ENCODE measurements around the gene R3HDM4. TPM values are rescaled to one million over a fixed set of nuclear protein-coding genes. Genes with fewer than 3 reads are reported as not detected.
A peak's percentile ranks its signal among the peaks of the same experiment; 100 is the strongest.

Gene R3HDM4
- total and polyA plus RNA-seq, 9 of the 15 experiments (the other 6 are each of a cell fraction or from before 2014, with no cell fraction given) = 3.2 to 154 (median 59.0) TPM

- TF ChIP-seq BRF1 (IDR thresholded peaks at IDR 0.05; ENCODE audit: borderline replicate concordance, extremely low read depth, insufficient read length) (no peak), MTF1 (CRISPR knock-in tag; IDR thresholded peaks at IDR 0.05; ENCODE audit: borderline replicate concordance) (no peak), GMEB1 (CRISPR knock-in tag; IDR thresholded peaks at IDR 0.05) (no peak), CBFA2T2 (conservative IDR thresholded peaks at IDR 0.05) (0 out of 2 replicates have a peak, but pooled peaks have one; percentile 6), PHTF2 (CRISPR knock-in tag; IDR thresholded peaks at IDR 0.05) (no peak), STAT5A (IDR thresholded peaks at IDR 0.05; ENCODE audit: borderline replicate concordance, low read length) (no peak), RBFOX2 (IDR thresholded peaks at IDR 0.05; ENCODE audit: low read depth, low read length) (peak; percentile 82), ZNF347 (CRISPR knock-in tag; IDR thresholded peaks at IDR 0.05; ENCODE audit: low read depth) (no peak), ZNF780A (CRISPR knock-in tag; IDR thresholded peaks at IDR 0.05) (no peak), MAFG (tag; conservative IDR thresholded peaks at IDR 0.05) (no peak), ZNF644 (tag; IDR thresholded peaks at IDR 0.05; ENCODE audit: low read depth) (no peak), PCBP1 (IDR thresholded peaks at IDR 0.05; ENCODE audit: low read depth, low read length, poor library complexity, severe bottlenecking) (peak; percentile 96), RFX1 (IDR thresholded peaks at IDR 0.05) (no peak), TBP (optimal IDR thresholded peaks at IDR 0.05; ENCODE audit: low read depth, low read length) (no peak), STAT5B (CRISPR knock-in tag; IDR thresholded peaks at IDR 0.05) (no peak), CHD4 (IDR thresholded peaks at IDR 0.05; ENCODE audit: insufficient read depth, insufficient replicate concordance, low read depth, low read length, poor library complexity, severe bottlenecking) (peak; percentile 94), TAF7 (tag; IDR thresholded peaks at IDR 0.05) (no peak), PTBP1 (IDR thresholded peaks at IDR 0.05; ENCODE audit: low read depth, low read length) (peak; percentile 89; the same call in 1 of the 2 replicates), ZNF184 (CRISPR knock-in tag; IDR thresholded peaks at IDR 0.05) (no peak), TEAD4 (IDR thresholded peaks at IDR 0.05; ENCODE audit: low read length) (no peak), TEAD4 (CRISPR knock-in tag; IDR thresholded peaks at IDR 0.05; ENCODE audit: borderline replicate concordance) (no peak), RHOXF2B (CRISPR knock-in tag; conservative IDR thresholded peaks at IDR 0.05) (0 out of 2 replicates have a peak, but pooled peaks have one; percentile 37), NFRKB (IDR thresholded peaks at IDR 0.05; ENCODE audit: low read depth) (no peak), ZNF507 (tag; conservative IDR thresholded peaks at IDR 0.05) (no peak), JUN (IDR thresholded peaks at IDR 0.05; ENCODE audit: borderline replicate concordance, low read depth, low read length) (no peak), JUN (CRISPR knock-in tag; IDR thresholded peaks at IDR 0.05; ENCODE audit: borderline replicate concordance) (no peak), MXI1 (IDR thresholded peaks at IDR 0.05; ENCODE audit: low read depth, low read length) (peak; percentile 4; the same call in 1 of the 2 replicates)
- TF ChIP-seq, protein P1, sequence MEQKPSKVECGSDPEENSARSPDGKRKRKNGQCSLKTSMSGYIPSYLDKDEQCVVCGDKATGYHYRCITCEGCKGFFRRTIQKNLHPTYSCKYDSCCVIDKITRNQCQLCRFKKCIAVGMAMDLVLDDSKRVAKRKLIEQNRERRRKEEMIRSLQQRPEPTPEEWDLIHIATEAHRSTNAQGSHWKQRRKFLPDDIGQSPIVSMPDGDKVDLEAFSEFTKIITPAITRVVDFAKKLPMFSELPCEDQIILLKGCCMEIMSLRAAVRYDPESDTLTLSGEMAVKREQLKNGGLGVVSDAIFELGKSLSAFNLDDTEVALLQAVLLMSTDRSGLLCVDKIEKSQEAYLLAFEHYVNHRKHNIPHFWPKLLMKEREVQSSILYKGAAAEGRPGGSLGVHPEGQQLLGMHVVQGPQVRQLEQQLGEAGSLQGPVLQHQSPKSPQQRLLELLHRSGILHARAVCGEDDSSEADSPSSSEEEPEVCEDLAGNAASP (IDR thresholded peaks at IDR 0.05) = no peak
These were observed 4.5 kb upstream of the R3HDM4 start, which contains the start of gene KISS1R (continued) for GRCh38 chr19:917323-918151.

Measured in K562 (cell line).